K562 (cell line): ENCODE results near the gene COA3. TPM values are rescaled to one million over a fixed set of nuclear protein-coding genes. Genes with fewer than 3 reads are reported as not detected.

ENCODE experiments used
- E2F5 ChIP-seq: sonication (generic); formaldehyde crosslinking; IDR thresholded peaks from 2 replicates; pipeline ENCODE4 v1.8.0; 2022; ENCODE audit warnings: mild to moderate bottlenecking, missing genetic modification reagents
- ELF4 ChIP-seq: fragments of 450-650 bp; formaldehyde crosslinking; IDR thresholded peaks from 2 replicates; pipeline ENCODE4 v1.4.0; 2022; ENCODE audit warnings: missing genetic modification characterization
- GATAD2B ChIP-seq: fragments of 450-650 bp; IDR thresholded peaks from 2 replicates; pipeline ENCODE4 v1.6.1; 2017; ENCODE audit warnings: mild to moderate bottlenecking, borderline replicate concordance
- KAT7 ChIP-seq: sonication (generic); formaldehyde crosslinking; IDR thresholded peaks from 2 replicates; pipeline ENCODE4 v1.8.0; 2022; ENCODE audit warnings: missing genetic modification reagents, mild to moderate bottlenecking, borderline replicate concordance
- LCOR ChIP-seq: sonication (generic); formaldehyde crosslinking; IDR thresholded peaks from 2 replicates; pipeline ENCODE4 v1.8.0; 2022; ENCODE audit warnings: mild to moderate bottlenecking, missing genetic modification reagents
- MED1 ChIP-seq: sonication (generic); formaldehyde crosslinking; IDR thresholded peaks from 2 replicates; pipeline ENCODE4 v1.8.1; 2023; ENCODE audit warnings: missing genetic modification reagents, borderline replicate concordance
- NCOR1 ChIP-seq: fragments of 450-650 bp; IDR thresholded peaks from 2 replicates; pipeline ENCODE4 v1.6.1; 2016; ENCODE audit warnings: mild to moderate bottlenecking, moderate library complexity
- NEUROD1 ChIP-seq: fragments of 150-350 bp; IDR thresholded peaks from 2 replicates; pipeline ENCODE4 v1.6.1; 2014; ENCODE audit warnings: borderline replicate concordance, low read length, low read depth; ENCODE audit not compliant: partially characterized antibody
- NR2F6 ChIP-seq: fragments of 450-650 bp; formaldehyde crosslinking; IDR thresholded peaks from 2 replicates; pipeline ENCODE4 v1.4.0; 2020; ENCODE audit warnings: mild to moderate bottlenecking
- STAG1 ChIP-seq: sonication (generic); formaldehyde crosslinking; IDR thresholded peaks from 2 replicates; pipeline ENCODE4 v1.5.0; 2020; ENCODE audit warnings: missing genetic modification reagents, borderline replicate concordance
- SUPT5H ChIP-seq: fragments of 450-650 bp; IDR thresholded peaks from 2 replicates; pipeline ENCODE4 v1.6.1; 2016
- TBP ChIP-seq: optimal IDR thresholded peaks from 2 replicates; pipeline ENCODE3; 2011; ENCODE audit warnings: low read depth, low read length, improper control_type of control experiment
- ZNF24 ChIP-seq: fragments of 450-650 bp; IDR thresholded peaks from 2 replicates; pipeline ENCODE4 v1.6.1; 2016
- ZNF407 ChIP-seq: fragments of 450-650 bp; IDR thresholded peaks from 2 replicates; pipeline ENCODE4 v1.6.1; 2016; ENCODE audit warnings: low read depth
- ZNF76 ChIP-seq: fragments of 250-450 bp; sonication (Bioruptor Pico); IDR thresholded peaks from 2 replicates; pipeline ENCODE4 v1.4.0; 2020; ENCODE audit warnings: mild to moderate bottlenecking, moderate library complexity, borderline replicate concordance
- polyA plus RNA-seq, 8 experiments: library from polyadenylated mRNA; depleted of rRNA in 4 of 8; stranded (reverse) in 5 of 8; unstranded in 3 of 8; fragments of >200 nt; fragmentation: Nextera tagmentation in 2 of 8; fragmentation: Illumina TruSeq in 1 of 8; extraction: Ambion mirVana in 2 of 8; extraction: Trizol in 1 of 8; gene quantifications; 2 replicates each; pipeline versions ENCODE4 v1.2.1 to v1.2.3, GENCODE V29; 2011 to 2014; ENCODE audit warnings: inconsistent platforms in 1 of 8, missing spikeins in 1 of 8
- total RNA-seq, 7 experiments: library from RNA; depleted of rRNA in 6 of 7; stranded (reverse); fragments of >200 nt in 6 of 7; fragmentation: Illumina TruSeq in 2 of 7; extraction: Trizol in 2 of 7; gene quantifications; 2 replicates each; pipeline versions ENCODE4 v1.2.1 to v1.2.3, GENCODE V29; 2011 to 2021; ENCODE audit warnings: low replicate concordance in 1 of 7
- TF ChIP-seq, protein P1 (sequence below): fragments of 250-450 bp; sonication (Bioruptor Pico); IDR thresholded peaks from 2 replicates; pipeline ENCODE4 v1.8.0; 2021; ENCODE audit warnings: borderline replicate concordance, mild to moderate bottlenecking, moderate library complexity; ENCODE audit not compliant: poor library complexity, severe bottlenecking
- TF ChIP-seq, protein P2 (sequence below): IDR thresholded peaks from 2 replicates; pipeline ENCODE4 v1.6.1; 2011; ENCODE audit not compliant: insufficient read length; ENCODE audit errors: extremely low read depth
- TF ChIP-seq, protein P3 (sequence below): fragments of 450-650 bp; IDR thresholded peaks from 2 replicates; pipeline ENCODE4 v1.6.1; 2016; ENCODE audit warnings: low read depth, mild to moderate bottlenecking, moderate library complexity

COA3 gene
- total and polyA plus RNA-seq, 9 of the 15 experiments (the other 6 are each of a cell fraction or from before 2014, with no cell fraction given), result 49.6 to 153 (median 61.4) TPM

GRCh38 chr17:42775534-42776098, 22.9 kb downstream of the COA3 start (continued):
- TF ChIP-seq, protein P1, sequence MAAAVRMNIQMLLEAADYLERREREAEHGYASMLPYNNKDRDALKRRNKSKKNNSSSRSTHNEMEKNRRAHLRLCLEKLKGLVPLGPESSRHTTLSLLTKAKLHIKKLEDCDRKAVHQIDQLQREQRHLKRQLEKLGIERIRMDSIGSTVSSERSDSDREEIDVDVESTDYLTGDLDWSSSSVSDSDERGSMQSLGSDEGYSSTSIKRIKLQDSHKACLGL (CRISPR knock-in tag), result no peak
- TF ChIP-seq LCOR (CRISPR knock-in tag) (no peak), SUPT5H (no peak), GATAD2B (no peak; the same call in 1 of the 2 replicates), KAT7 (CRISPR knock-in tag) (no peak), ZNF24 (no peak), ELF4 (CRISPR knock-in tag) (no peak), NCOR1 (peak; percentile 83), ZNF407 (no peak), ZNF76 (no peak), STAG1 (no peak), NEUROD1 (no peak), NR2F6 (CRISPR knock-in tag) (no peak), E2F5 (no peak), MED1 (CRISPR knock-in tag) (no peak), TBP (peak; percentile 23)
- TF ChIP-seq, protein P2, sequence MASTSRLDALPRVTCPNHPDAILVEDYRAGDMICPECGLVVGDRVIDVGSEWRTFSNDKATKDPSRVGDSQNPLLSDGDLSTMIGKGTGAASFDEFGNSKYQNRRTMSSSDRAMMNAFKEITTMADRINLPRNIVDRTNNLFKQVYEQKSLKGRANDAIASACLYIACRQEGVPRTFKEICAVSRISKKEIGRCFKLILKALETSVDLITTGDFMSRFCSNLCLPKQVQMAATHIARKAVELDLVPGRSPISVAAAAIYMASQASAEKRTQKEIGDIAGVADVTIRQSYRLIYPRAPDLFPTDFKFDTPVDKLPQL, result no peak
- TF ChIP-seq, protein P3, sequence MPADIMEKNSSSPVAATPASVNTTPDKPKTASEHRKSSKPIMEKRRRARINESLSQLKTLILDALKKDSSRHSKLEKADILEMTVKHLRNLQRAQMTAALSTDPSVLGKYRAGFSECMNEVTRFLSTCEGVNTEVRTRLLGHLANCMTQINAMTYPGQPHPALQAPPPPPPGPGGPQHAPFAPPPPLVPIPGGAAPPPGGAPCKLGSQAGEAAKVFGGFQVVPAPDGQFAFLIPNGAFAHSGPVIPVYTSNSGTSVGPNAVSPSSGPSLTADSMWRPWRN, result peak; percentile 58; the same call in 1 of the 2 replicates
